Central memory CD8-positive, alpha-beta T cell (primary cell): ENCODE results near the gene MYOZ2.

ENCODE experiments used
- ATAC-seq: fragments of 150-1000 bp; cut with Tn5 transposase; replicated peaks from 2 replicates; pipeline ENCODE4 v1.10.0; 2022; ENCODE audit warnings: mild to moderate bottlenecking, moderate FRiP score, moderate number of reproducible peaks; ENCODE audit not compliant: poor library complexity, severe bottlenecking; ENCODE audit errors: extremely low read depth
- DNase-seq, 2 donors: peaks; one replicate each; pipeline ENCODE4 v3.0.0; 2021; ENCODE audit warnings: low spot score in 2 of 2
- H3K27ac Mint-ChIP-seq: one replicate; pipeline ENCODE4 v1.8.0; 2022; ENCODE audit warnings: low read depth, mild to moderate bottlenecking, moderate library complexity, mixed read lengths
- H3K27me3 Mint-ChIP-seq: one replicate; pipeline ENCODE4 v1.8.0; 2022; ENCODE audit warnings: mixed read lengths
- H3K36me3 Mint-ChIP-seq: one replicate; pipeline ENCODE4 v1.8.0; 2022; ENCODE audit warnings: mild to moderate bottlenecking, moderate library complexity, mixed read lengths; ENCODE audit not compliant: insufficient read depth
- H3K4me1 Mint-ChIP-seq: one replicate; pipeline ENCODE4 v1.8.0; 2022; ENCODE audit warnings: mixed read lengths
- H3K4me3 Mint-ChIP-seq: one replicate; pipeline ENCODE4 v1.8.0; 2022; ENCODE audit warnings: mild to moderate bottlenecking, moderate library complexity, mixed read lengths
- H3K9me3 Mint-ChIP-seq: one replicate; pipeline ENCODE4 v1.8.0; 2022; ENCODE audit warnings: mixed read lengths

Gene MYOZ2

DNA sequence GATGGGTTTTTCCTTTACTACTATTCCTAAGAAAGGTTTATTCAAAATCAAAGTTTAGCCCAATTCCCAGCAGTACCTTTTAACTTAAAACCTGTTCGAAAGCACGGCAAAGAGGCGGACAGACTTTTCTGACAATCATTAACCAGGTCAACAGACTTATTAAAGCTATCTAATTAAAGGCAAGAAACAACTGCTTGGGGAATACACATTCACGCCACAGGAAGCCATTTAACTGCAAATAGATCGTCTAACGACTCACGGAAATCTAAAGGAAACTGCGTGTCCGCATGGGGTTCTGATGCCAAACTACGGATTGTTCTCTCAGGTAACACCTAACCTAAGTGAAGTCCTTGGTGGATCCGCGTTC, 76.2 kb downstream of the MYOZ2 start:
- DNase-seq: no peak
- Mint-ChIP-seq H3K27ac (peak overlapping the region; percentile 96), H3K4me3 (peak overlapping the region; percentile 94), H3K36me3 (peaks cover 8% of the 10 kb centered on the region), H3K9me3 (no peaks in the 10 kb centered on the region), H3K27me3 (no peaks in the 10 kb centered on the region), H3K4me1 (peaks cover 27% of the 10 kb centered on the region)
- ATAC-seq: peak; percentile 33

DNA sequence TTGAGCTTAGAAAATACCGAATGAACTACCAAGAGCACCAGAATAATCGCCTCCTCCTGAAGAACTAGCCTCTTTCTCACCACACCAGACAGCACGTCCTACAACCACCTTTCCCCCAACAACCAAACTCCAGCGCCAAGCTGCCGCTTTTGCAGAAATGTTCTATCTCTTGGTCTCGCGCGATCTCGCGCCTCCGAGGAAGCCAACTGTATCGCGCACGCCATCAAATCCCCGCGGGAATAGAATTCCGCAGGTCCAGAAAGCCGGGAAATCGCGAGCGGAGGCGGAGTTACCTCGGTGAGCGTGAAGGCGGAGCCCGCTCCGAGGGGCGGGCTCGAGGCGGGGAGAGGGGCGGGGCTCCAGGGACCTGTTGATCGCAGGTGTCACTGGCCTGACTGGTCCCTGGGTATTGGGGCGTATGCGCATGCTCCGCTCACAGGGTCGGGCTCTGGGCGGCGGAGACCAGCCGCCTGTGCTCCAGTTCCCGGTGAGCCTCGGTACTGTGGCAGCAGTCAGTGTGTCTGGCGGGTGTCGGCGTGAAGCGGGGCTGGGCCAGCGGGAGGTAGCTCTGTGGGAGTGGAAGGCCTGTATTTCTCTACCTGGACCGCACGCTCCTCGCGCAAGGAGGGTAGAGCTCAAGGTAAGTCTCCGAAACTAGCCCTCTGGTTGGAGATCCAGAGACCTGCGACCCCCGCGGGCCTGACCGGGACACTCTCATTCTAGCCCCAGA, 76.8 kb downstream of the MYOZ2 start, which contains the start of gene USP53:
TSS of gene USP53 (plus strand) at position 480 of the 730 bp plus-strand sequence. CDS start 27,047 bp downstream, outside the sequence.
- DNase-seq (peak; percentile 91), ATAC-seq (peak; percentile 89)
- Mint-ChIP-seq H3K27me3 (no peaks in the 10 kb centered on the region), H3K4me3 (peak within 1 kb of the TSS; percentile 94), H3K4me1 (peaks cover 27% of the 10 kb centered on the region), H3K9me3 (no peaks in the 10 kb centered on the region), H3K27ac (peak within 1 kb of the TSS; percentile 96), H3K36me3 (peaks cover 11% of the 10 kb centered on the region)

DNA sequence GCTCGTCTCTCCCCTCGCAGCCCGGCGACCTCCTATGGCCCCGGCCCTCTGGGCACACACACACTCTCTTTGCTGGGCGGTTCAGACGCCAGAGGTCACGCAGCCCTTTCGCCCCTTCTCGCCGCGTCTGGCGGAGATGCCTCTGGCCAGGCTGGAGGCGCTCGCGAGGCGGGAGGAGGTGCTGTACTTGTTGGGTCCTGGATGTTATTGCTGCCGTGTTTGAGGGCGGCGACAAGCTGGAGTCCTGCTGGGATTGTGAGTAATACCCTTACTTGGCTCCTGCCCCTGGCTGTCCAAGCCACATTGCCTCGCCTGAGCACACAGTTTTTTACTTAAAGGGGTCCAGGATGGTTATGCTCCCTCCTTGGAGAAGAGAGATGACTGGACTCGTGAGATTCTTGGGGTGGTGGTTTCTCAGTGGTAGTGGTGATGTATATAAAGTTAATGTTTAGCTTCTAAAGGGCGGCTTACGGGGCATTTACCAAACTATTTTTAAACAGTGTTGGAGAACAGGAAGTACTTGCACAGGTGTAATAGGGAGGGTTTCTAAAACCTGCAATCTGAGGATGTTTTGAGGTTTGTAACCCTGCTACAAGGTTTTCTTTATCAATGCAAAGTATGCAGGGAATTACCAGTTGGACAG, 77.5 kb downstream of the MYOZ2 start:
- H3K36me3 Mint-ChIP-seq: peaks cover 13% of the 10 kb centered on the region
- H3K9me3 Mint-ChIP-seq: no peaks in the 10 kb centered on the region
- DNase-seq: peak in 1 of 2 donors; percentile 43
- H3K27ac Mint-ChIP-seq: peak overlapping the region; percentile 96
- H3K27me3 Mint-ChIP-seq: no peaks in the 10 kb centered on the region
- ATAC-seq: peak; percentile 17
- H3K4me1 Mint-ChIP-seq: peaks cover 27% of the 10 kb centered on the region
- peak overlapping the region; percentile 94 for H3K4me3 Mint-ChIP-seq

DNA sequence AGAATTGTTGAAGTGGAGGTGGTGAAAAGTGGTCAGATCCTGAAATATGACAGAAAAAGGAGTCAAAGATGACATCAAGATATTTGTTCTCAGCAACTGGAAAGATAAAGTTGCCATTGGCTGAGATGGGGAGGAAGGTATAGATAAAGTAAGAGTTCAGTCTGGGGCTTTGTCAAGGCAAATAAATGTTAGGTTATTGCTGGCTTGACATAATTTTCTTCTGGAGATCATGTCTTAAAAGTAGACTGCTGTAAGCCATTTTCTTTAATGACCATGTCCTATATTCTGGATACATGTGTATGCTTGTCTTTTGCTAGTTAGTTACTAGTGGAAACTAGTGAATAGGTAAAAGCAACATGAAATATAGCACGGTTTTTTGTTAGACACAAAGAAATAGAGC, 82.5 kb downstream of the MYOZ2 start:
- Mint-ChIP-seq H3K27ac (no peak overlapping the region), H3K4me3 (no peak overlapping the region), H3K27me3 (no peaks in the 10 kb centered on the region), H3K4me1 (peaks cover 4% of the 10 kb centered on the region), H3K36me3 (peaks cover 5% of the 10 kb centered on the region), H3K9me3 (no peaks in the 10 kb centered on the region)
- DNase-seq (no peak), ATAC-seq (no peak)

DNA sequence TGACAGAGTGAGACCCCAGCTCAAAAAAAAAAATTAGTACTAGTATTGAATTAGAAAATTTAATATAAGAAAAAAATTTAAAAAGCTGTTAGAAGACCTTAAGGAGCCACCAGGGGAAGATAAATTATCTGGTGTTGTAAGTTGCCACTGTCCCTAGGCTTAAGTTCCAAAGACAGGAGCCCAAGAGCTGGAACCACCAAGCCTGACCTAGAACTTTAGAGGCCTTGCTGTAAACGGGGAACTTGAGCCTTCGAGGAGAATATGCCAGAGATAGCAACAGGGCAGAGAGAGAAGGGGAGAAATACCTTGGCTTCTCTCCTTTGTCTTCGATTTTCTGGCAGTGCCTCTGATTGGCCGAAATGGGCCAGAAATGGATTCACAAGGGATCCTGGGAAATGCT, 85.8 kb downstream of the MYOZ2 start:
- no peak overlapping the region for H3K4me3 Mint-ChIP-seq
- H3K36me3 Mint-ChIP-seq: peaks cover 5% of the 10 kb centered on the region
- no peak for DNase-seq
- H3K27ac Mint-ChIP-seq: no peak overlapping the region
- ATAC-seq: no peak
- no peaks in the 10 kb centered on the region for H3K4me1 Mint-ChIP-seq
- no peaks in the 10 kb centered on the region for H3K9me3 Mint-ChIP-seq
- H3K27me3 Mint-ChIP-seq: no peaks in the 10 kb centered on the region

DNA sequence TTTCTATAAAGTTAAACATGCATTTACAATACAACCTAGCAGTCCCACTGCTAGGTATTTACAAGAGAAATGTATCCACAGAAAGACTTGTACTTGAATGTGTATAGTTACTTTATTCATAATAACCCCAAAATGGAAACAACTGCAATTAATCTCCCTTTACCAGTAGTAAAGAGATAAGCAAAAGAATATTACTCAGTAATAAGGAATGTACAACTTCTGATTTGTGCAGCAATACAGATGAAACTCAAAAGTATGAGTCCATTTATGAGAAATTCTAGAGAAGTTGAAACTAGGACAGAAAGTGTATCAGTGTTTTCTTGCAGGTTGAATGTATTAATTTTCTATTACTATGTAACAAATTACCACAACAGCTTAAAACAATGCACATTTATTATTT, 92.1 kb downstream of the MYOZ2 start:
- Mint-ChIP-seq H3K9me3 (no peaks in the 10 kb centered on the region), H3K27ac (no peak overlapping the region), H3K36me3 (peaks cover 4% of the 10 kb centered on the region), H3K4me3 (no peak overlapping the region), H3K27me3 (no peaks in the 10 kb centered on the region), H3K4me1 (peaks cover 6% of the 10 kb centered on the region)
- ATAC-seq (no peak), DNase-seq (no peak)

DNA sequence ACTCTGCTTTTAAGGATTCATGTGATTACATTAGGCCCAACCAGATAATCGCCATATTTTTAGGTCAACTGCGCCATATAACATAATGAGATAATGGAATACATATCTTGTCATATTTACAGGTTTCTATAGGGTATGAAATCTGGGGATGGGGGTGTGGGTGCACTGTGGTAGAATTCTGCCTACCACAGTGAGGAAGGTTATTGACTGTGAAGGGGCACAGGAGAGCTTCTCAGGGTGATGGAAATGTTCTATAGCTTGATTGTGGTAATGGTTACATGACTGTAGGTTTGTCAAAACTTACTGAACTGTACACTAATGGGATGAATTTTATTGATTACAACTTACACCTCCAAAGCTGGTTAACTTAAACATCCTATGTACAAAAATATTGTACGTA, 92.8 kb downstream of the MYOZ2 start:
- Mint-ChIP-seq H3K9me3 (no peaks in the 10 kb centered on the region), H3K4me3 (no peak overlapping the region)

DNA sequence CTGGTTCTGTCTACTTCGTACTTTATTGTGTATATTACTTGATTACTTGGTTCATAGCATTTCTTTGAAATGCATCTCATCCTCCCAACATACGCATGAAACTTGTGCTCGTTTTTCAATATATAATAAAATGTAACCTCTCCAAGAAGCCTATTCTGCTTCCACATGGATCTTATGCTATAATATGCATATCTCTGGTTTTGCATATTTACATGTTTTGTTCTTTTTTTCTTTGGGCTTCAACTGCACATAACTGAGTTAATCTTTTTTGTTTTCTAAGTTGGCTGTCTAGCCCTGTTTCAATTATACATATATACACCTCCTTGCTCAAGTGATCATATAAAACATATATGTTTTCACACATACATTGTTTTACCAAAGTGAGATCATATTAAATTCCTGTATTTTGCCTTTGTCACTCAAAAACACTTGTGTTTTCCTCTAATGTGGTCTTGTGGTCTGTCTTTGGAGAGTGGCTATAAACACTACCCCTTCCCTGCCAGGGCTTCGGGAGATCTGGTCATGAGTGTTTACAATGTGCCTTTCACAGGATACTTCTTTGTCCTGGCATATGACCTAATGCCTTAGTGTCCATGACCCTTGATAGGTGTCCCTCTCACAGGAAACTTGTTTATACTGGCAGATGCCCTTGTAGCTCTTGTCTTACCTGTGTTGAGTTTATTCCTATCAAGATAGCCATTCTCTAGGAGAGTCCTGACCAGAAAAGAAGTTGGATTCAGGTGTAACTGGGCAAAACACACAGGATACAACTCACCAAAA, 94.5 kb downstream of the MYOZ2 start:
- Mint-ChIP-seq H3K27me3 (no peaks in the 10 kb centered on the region), H3K4me1 (peaks cover 19% of the 10 kb centered on the region), H3K9me3 (no peaks in the 10 kb centered on the region), H3K27ac (no peak overlapping the region), H3K4me3 (no peak overlapping the region), H3K36me3 (peaks cover 5% of the 10 kb centered on the region)
- ATAC-seq (no peak), DNase-seq (no peak)

More for the DNA sequence above, 92.8 kb downstream of the MYOZ2 start:
- Mint-ChIP-seq H3K36me3 (peaks cover 4% of the 10 kb centered on the region), H3K4me1 (peaks cover 11% of the 10 kb centered on the region), H3K27ac (no peak overlapping the region), H3K27me3 (no peaks in the 10 kb centered on the region)
- ATAC-seq (no peak), DNase-seq (no peak)

DNA sequence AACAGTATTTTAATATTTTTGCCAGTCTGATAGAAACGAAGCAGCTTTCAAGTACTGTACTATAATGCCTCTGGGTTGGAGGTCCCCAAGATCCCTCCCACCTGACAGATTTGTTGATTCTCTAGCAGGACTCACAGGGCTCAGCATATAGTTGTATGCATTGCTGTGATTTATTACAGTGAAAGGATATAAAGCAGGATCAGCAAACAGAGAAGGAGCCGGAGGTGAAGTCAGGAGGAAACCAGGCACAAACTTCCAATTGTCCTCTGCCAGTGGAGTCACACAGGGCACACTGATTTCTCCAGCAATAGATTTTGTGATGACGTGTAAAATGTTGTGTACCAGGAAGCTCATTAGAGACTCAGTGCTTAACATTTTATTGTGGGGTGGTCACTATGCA, 95.9 kb downstream of the MYOZ2 start:
- H3K4me3 Mint-ChIP-seq: no peak overlapping the region
- peaks cover 19% of the 10 kb centered on the region for H3K4me1 Mint-ChIP-seq
- ATAC-seq: no peak
- H3K27me3 Mint-ChIP-seq: no peaks in the 10 kb centered on the region
- no peaks in the 10 kb centered on the region for H3K9me3 Mint-ChIP-seq
- no peak overlapping the region for H3K27ac Mint-ChIP-seq
- no peak for DNase-seq
- H3K36me3 Mint-ChIP-seq: peaks cover 9% of the 10 kb centered on the region

DNA sequence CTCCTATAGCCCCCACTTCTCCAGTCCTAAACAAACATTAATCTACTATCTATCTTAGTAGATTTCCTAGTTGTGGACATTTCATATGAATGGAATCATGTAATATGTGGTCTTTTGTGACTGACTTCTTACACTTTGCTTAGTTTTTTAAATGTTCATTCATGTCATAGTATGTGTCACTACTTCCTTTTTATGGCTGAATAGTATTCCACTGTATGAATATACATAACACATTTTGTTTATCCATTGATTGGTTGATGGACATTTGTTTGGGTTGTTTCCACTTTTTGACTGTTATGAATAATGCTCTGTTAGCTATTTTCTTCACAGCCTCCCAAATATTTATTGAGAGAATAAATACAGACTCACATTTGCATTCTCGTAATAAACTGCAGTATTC, 96.7 kb downstream of the MYOZ2 start:
- Mint-ChIP-seq H3K27me3 (no peaks in the 10 kb centered on the region), H3K36me3 (peaks cover 9% of the 10 kb centered on the region), H3K9me3 (no peaks in the 10 kb centered on the region), H3K4me1 (peaks cover 19% of the 10 kb centered on the region), H3K4me3 (no peak overlapping the region), H3K27ac (no peak overlapping the region)
- no peak for ATAC-seq
- no peak for DNase-seq

DNA sequence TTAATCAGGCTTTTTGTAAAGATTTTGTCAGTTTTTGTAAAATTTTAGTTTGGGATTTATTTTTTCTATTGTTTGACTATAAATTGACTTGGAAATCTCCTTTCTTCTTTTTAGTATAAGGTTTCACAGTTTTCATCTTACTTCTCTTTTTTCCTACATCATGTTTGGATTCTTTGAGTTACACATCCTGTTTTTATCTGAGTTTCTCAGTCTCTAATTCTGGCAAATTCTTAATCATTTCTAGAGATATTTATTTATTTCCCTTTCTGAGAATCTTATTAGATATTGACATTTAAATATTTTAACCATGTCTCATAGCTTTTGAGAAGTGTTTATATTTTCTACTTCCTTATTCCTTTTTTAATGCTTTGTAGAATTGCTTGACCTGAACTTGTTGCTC, 97.6 kb downstream of the MYOZ2 start:
- Mint-ChIP-seq H3K4me1 (peaks cover 26% of the 10 kb centered on the region), H3K4me3 (no peak overlapping the region), H3K9me3 (no peaks in the 10 kb centered on the region), H3K36me3 (peaks cover 9% of the 10 kb centered on the region), H3K27me3 (no peaks in the 10 kb centered on the region), H3K27ac (no peak overlapping the region)
- no peak for DNase-seq
- ATAC-seq: no peak

DNA sequence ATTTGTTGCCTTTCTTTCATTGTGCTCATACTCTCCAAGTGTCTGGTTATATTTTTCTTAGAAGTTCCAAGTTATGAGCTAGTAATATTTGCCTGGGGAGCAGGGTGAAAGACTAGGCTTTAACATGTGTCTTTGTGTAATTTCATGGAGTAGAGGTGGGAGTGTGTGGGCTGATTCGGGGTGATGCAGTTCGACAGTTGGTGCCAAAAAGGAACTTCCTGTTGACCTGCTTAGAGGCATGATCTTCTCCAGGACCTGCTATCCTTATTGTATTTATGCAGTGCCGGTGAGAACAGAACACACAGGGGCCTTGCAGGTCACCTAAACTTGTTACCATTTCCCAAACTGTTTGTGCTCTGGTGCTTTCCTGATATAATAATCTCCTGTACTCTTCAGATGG, 98.1 kb downstream of the MYOZ2 start:
- H3K4me1 Mint-ChIP-seq: peaks cover 27% of the 10 kb centered on the region
- no peaks in the 10 kb centered on the region for H3K9me3 Mint-ChIP-seq
- no peaks in the 10 kb centered on the region for H3K27me3 Mint-ChIP-seq
- no peak overlapping the region for H3K27ac Mint-ChIP-seq
- ATAC-seq: no peak
- H3K36me3 Mint-ChIP-seq: peaks cover 9% of the 10 kb centered on the region
- DNase-seq: no peak
- no peak overlapping the region for H3K4me3 Mint-ChIP-seq
